DLD1 (cell line): Measurements from ENCODE around the gene DCDC2.
"Not testable (repeated sequence)": the region's sequence is repeated elsewhere in the genome, so short reads cannot be mapped to it uniquely, and the experiment has no call there.

Source experiments
- in situ Hi-C: cut with HindIII; loops from 2 replicates; pipeline ENCODE4 v1.10.0; 2017; ENCODE audit warnings: low sequenced_read_pairs

DCDC2 gene

DNA sequence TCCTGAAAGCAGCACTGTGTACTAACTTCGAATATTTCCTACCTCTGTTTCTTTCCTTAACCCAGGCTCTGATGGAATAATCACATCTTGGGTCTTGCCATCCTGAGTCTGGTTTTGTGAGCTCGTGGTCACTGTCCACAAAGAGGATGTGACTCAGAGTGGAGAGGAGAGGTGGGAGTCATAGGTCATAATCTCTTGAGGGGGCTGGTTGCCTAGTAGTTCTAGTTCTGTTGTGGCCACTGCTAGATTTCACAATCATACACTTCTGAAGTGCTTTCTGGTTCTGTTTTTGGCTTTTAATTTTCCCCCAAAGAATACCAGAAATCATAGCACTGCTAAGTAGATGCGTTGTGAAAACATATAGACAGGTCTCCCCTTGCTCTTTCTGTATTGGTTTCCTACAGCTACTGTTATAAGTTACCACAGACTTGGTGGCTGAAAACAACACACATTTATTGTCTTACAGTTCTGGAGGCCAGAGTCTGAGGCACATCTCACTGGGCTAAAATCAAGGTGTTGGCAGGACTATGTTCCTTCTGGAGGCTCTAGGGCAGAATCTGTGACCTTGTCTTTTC, 129.1 kb downstream of the DCDC2 start:
- in situ Hi-C loops = no loop called here

DNA sequence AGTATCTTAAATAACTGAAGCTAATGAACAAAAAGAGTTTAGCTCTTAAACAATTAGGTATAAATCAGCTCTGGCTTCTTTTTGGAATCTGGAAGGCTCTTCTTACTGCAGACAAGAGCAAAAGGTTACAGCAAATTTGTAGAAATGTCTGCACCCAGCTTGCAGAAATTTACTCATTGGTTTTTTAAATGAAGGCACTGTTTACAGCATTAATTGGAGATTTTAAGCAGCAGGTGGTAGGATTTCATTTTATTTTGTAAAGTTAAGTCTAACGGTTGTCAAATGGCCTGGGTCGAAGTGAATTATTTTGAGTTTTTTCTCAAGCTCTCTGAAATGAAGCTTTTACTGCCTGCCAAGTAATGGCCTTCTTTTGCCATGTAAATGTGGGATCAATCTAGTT, 129.7 kb downstream of the DCDC2 start:
- in situ Hi-C loops = no loop called here

GRCh38 chr6:24227556-24227955, 130.3 kb downstream of the DCDC2 start:
- in situ Hi-C loops = no loop called here

GRCh38 chr6:24226541-24226940, 131.3 kb downstream of the DCDC2 start:
- in situ Hi-C loops = no loop called here

- in situ Hi-C loops = no loop called here
Observed at GRCh38 chr6:24225838-24226237, 132.0 kb downstream of the DCDC2 start.

DNA sequence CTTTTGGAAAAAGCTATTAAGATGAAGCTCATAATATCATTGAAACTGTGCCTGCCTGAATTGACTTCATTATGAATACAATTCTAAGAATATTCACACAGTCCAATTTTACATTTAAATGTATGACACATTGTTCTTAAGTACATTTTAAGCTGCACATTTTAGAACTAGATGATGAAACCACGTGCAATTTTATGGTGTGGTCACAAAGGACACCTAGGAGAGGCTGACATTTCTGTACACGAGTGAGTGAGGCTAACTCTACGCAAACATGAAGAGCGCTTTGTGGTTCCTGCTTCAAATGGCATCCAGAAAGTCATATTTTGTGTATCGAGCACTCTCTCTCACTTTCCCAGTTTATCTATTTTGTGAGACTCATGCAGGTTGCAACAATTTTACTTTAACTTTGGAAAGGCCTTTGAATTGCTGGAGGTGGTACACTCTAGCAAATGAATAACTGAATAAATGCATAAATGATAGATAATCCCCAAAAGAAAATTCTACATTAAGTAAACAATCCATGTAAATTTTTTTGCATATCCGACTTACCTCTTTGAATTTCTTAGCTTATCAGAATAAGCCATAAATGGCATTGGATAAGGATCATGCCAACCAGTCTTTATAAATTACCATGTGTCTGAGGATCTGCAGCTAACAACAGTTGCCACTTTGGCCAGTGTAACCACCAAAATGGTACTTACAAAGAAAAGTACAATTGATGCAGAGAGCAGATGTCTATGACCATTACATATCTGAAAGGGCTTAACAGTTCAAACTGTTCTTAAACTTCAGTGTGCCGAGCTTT, 134.5 kb downstream of the DCDC2 start:
- in situ Hi-C loops = no loop called here

DNA sequence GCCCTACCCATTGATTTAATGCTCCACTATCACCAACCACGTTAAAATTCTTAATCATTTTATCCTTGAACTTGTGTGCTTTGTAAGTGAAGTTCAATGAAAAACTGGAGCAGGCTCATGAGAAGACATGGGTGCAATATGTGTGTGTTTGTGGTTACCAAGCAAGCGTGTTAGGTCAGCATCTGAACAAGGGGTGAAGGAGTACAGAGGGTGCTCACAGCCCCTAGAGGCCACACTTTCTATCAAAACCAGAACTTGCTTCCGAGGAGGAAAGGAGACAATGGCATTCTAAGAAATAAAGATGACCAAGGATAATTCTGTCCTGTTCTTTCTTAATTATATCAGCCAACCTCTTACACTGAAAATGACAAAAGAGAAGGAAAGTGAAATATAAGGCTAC, 138.2 kb downstream of the DCDC2 start:
- in situ Hi-C loops = no loop called here

DNA sequence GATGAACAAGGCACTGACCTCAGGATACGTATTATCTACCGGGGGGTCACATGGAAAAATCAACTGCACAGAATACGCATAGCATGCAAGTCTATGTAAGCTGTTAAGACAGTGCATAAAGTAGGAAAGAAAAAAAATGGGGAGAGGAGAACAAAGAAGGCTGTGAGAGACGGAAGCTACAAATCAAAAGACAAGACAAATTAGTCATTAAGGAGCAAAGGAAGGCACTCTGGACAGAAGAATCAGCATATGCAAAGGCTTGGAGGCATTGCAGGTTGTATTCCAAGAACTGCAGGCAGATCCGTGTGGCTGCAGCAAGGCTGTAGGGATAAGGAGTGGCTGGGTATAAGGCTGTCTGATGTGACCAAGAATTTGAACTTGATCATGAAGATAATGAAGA, 142.9 kb downstream of the DCDC2 start:
- in situ Hi-C loops = no loop called here

- in situ Hi-C loops = no loop called here
Observed at GRCh38 chr6:24207413-24207812, 150.4 kb downstream of the DCDC2 start.

GRCh38 chr6:24205020-24205492, 152.8 kb downstream of the DCDC2 start:
- in situ Hi-C loops = no loop called here

- in situ Hi-C loops = not testable (repeated sequence)
Observed at GRCh38 chr6:24204113-24204512, 153.7 kb downstream of the DCDC2 start.

DNA sequence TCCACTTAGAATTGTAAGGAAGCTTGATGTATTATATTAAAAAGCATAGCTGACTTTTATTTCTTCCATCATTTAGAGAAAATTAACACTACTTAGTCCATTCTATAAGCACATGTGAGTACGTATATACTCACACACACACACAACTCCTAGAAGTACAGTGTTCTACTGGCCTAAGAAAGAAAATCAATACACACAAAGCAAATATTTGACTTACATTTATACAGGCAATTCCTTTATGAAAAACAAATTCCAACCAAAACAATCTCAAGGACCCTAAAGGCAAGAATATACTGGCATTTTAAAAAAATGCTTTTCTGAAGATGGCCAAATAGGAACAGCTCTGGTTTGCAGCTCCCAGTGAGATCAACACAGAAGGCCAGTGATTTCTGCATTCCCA, 160.0 kb downstream of the DCDC2 start:
- in situ Hi-C loops = no loop called here

DNA sequence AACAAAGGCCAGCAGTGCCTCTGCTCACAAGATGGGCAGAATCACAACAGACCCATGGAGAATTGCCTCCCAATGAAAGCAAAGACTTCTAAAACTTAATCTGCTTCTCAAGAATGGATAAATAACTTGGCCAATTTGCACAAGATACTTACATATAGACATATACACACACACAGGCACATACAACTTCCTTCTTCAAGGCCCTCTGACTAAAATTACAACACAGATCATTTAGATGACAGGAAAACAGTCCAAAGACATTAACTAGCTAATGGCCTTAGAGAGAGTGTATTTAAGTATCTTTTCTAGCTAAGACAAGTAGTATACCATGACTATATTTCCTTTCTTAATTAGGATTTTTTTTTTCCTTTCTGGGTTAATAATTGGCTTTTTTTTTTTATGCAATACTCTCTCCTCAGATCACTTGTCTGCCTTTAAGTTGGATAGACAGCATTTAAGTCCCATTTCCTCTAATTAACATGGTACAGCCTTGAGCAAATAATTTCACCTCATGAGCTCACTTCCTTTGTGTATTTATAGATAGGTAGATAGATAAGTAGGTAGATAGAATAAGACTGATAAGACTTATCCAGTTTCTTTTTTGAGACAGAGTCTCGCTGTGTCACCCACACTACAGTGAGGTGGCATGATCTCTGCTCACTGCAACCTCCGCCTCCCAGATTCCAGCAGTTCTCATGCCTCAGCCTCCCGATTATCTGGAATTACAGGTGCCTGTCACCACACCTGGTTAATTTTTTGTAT, 161.8 kb downstream of the DCDC2 start:
- in situ Hi-C loops = no loop called here

DNA sequence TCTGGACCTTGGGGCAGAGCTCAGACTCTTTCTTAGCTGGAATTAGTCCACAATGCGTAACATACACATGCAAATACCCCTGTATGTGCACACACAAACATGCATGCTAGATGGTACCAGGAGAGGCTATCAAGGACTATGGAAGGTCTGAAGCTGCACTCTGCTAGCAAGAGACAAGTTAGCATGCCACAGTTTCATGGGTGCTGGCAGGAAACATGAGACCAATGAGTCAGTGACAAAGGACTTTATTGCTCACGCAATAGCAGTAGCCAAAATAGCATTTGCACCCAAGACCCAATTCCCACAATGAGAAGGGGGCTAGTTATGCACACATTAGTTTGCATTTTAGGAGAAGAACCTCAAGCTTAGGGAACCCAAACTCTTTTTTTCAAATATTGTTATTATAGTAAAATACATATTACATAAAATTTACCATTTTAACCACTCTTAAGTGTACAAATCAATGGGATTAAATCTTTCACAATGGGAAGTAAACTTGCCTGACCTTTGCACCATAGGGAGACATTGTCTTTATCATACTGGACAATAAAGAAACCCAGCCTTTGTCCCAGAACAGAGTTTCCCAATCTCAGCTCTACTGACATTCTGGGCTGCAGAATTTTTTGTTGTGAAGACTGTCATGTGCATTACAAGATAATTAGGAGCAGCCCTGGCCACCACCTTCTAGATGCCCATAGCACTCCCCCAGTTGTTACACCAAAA, 162.7 kb downstream of the DCDC2 start:
- in situ Hi-C loops = no loop called here

- in situ Hi-C loops = no loop called here
Observed at GRCh38 chr6:24193364-24193763, 164.5 kb downstream of the DCDC2 start.

DNA sequence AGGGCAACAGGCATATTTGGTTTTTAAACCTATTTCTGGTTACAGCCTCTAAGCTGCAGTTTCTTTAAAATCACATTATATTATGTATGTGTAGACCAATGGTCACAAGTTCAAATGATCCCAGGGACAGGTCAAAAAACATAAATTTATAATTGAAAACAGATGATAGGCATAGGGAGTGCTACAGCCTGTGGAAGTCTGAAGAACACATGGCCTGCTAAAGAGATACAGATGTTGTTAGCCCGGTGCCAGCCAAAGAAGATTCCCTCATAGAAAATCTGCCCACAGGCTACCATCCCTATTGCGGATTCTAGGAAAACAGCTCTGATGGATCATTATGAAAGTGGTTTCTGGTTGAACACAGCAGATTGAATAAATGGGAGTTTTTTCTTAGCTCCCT, 166.5 kb downstream of the DCDC2 start:
- in situ Hi-C loops = no loop called here

- in situ Hi-C loops = no loop called here
Observed at GRCh38 chr6:24188578-24189080, 169.2 kb downstream of the DCDC2 start.

DNA sequence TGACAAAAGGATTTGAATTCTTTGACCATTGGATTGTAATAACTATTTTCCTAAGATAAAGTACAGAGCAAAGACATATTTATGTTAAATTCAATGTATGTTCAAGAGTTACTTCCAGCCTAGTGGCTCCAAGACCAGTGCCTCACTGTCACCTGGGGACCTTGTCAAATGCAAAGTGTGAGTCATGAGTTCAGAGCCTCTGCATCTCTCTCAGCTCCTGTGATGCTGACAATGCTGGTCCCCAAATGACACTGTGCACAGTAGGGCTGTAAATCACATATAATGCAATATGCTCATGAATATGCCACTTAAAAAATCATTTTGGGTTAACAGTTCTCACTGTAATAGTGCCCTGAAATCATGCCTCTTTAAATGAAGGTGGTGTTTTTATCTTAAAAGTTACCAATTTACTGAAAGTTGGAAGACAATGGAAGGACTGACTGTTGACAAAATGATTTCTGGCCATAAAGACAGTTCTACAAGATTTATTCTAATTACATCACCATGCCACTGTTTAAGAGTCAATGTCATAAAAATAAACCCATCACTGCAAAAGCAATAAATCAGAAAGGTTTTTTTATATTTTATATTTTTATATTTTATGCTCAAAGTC, 169.8 kb downstream of the DCDC2 start:
- in situ Hi-C loops = no loop called here

- in situ Hi-C loops = no loop called here
Observed at GRCh38 chr6:24186349-24186748, 171.5 kb downstream of the DCDC2 start.

- in situ Hi-C loops = no loop called here
Observed at GRCh38 chr6:24183584-24183983, 174.3 kb downstream of the DCDC2 start.

- in situ Hi-C loops = no loop called here
Observed at GRCh38 chr6:24157886-24158285, 200.0 kb downstream of the DCDC2 start.
